IPS-15b (cell line): ENCODE data around the gene SESTD1.
"Not testable (repeated sequence)": the region's sequence is repeated elsewhere in the genome, so short reads cannot be mapped to it uniquely, and the experiment has no call there.

ENCODE experiments used
- H3K27me3 ChIP-seq: one replicate; pipeline ENCODE4 v1.6.1; 2013; ENCODE audit warnings: low read length; ENCODE audit not compliant: control insufficient read depth, insufficient read depth
- H3K36me3 ChIP-seq: one replicate; pipeline ENCODE4 v1.6.1; 2013; ENCODE audit warnings: low read length; ENCODE audit not compliant: control insufficient read depth, insufficient read depth
- H3K4me1 ChIP-seq: one replicate; pipeline ENCODE4 v1.6.1; 2013; ENCODE audit warnings: mild to moderate bottlenecking, low read length; ENCODE audit not compliant: control insufficient read depth, insufficient read depth
- H3K4me3 ChIP-seq: one replicate; pipeline ENCODE4 v1.5.1; 2013; ENCODE audit warnings: low read depth, low read length
- H3K9ac ChIP-seq: one replicate; pipeline ENCODE4 v1.6.1; 2013; ENCODE audit warnings: low read depth, mild to moderate bottlenecking, low read length
- H3K9me3 ChIP-seq: one replicate; pipeline ENCODE4 v1.6.1; 2013; ENCODE audit warnings: mild to moderate bottlenecking, low read length; ENCODE audit not compliant: control insufficient read depth, insufficient read depth

SESTD1 gene

DNA sequence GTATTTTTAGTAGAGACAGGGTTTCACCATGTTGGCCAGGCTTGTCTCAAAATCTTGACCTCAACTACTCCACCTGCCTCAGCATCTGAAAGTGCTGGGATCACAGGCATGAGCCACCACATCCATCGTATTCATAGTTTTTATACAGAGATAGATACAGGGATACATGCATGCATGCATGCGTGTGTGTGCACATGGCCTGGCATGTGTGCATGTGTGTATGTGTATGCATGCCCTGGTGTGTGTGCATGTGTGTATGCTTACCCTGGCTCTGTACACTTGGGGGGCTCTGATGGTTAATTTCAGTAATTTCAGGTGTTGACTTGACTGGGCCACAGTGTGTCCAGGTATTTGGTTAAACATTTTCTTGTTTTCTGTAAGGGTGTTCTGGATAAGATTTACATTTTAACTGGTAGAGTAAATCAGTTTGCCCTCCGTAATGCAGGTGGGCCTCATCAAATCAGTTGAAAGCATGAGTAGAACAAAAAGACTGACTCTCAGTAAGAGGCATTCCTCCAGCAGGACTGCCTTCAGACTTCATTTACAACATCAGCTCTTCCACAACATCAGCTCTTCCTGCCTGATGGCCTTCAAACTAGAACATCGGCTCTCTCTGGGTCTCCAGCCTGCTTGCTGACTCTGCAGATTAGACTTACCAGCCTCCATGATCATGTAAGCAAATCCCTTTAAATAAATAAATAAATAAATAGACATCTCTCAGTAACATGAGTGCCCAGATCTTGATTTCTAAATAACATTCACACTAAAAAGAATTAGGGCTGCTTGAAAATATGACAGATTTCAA is 30.8 kb downstream of the SESTD1 start:
- H3K36me3 ChIP-seq = no peaks in the 10 kb centered on the region

GRCh38 chr2:179233083-179233490 is 31.5 kb downstream of the SESTD1 start:
- no peaks in the 10 kb centered on the region for H3K27me3 ChIP-seq
- H3K9ac ChIP-seq = no peak overlapping the region
- H3K4me1 ChIP-seq = peaks cover 4% of the 10 kb centered on the region
- no peaks in the 10 kb centered on the region for H3K9me3 ChIP-seq
- no peaks in the 10 kb centered on the region for H3K36me3 ChIP-seq
- no peak overlapping the region for H3K4me3 ChIP-seq

More for the DNA sequence above, 30.8 kb downstream of the SESTD1 start:
- Histone ChIP-seq H3K9me3 (no peaks in the 10 kb centered on the region), H3K27me3 (no peaks in the 10 kb centered on the region), H3K4me3 (no peak overlapping the region), H3K9ac (no peak overlapping the region), H3K4me1 (peaks cover 4% of the 10 kb centered on the region)

GRCh38 chr2:179226961-179227259 is 37.7 kb downstream of the SESTD1 start:
- H3K9ac ChIP-seq = no peak overlapping the region
- peaks cover 6% of the 10 kb centered on the region for H3K4me1 ChIP-seq
- no peaks in the 10 kb centered on the region for H3K9me3 ChIP-seq

DNA sequence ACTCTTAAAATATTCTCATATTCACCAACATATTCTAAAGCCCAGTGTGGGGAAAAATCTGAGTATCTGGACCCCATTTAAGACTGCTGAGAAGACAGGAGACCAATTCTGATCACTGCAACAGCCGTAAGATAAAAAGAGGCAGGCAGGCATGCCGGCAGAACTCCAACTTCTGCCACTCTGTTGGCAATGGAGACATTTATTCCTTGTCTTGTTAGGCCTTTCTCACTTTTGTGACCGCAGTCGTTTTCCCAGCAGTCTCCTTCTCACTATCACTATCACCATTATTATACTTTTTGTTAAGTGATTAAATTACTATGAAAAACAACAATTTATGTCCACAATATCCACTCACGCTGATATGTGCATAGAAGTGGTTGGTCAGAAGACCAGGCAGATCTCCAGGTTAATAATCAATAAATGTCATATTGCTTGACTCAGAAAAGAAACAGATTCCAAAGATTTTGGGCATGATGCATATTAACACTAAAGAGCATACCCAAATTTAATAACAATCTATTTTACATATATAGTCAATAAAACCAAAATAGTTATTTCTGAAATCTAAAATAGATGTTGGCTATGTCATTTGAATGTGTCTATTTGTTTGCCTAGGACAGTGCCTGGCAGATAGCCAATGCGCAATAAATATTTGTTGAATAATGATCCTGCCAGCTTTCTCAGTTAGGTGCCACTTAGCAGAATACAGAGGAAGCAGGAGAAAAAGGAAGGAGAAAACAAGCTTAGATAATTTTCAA is 38.2 kb downstream of the SESTD1 start:
- no peaks in the 10 kb centered on the region for H3K36me3 ChIP-seq
- H3K27me3 ChIP-seq = no peaks in the 10 kb centered on the region
- H3K9me3 ChIP-seq = no peaks in the 10 kb centered on the region
- no peak overlapping the region for H3K4me3 ChIP-seq
- H3K9ac ChIP-seq = no peak overlapping the region
- H3K4me1 ChIP-seq = peaks cover 6% of the 10 kb centered on the region

More at GRCh38 chr2:179226961-179227259, 37.7 kb downstream of the SESTD1 start:
- Histone ChIP-seq H3K36me3 (no peaks in the 10 kb centered on the region), H3K27me3 (no peaks in the 10 kb centered on the region), H3K4me3 (no peak overlapping the region)

GRCh38 chr2:179224361-179224760 is 40.3 kb downstream of the SESTD1 start:
- Histone ChIP-seq H3K36me3 (no peaks in the 10 kb centered on the region), H3K4me1 (peaks cover 6% of the 10 kb centered on the region), H3K9ac (no peak overlapping the region), H3K27me3 (no peaks in the 10 kb centered on the region), H3K9me3 (no peaks in the 10 kb centered on the region), H3K4me3 (no peak overlapping the region)

GRCh38 chr2:179222076-179222475 is 42.6 kb downstream of the SESTD1 start:
- no peaks in the 10 kb centered on the region for H3K9me3 ChIP-seq
- H3K27me3 ChIP-seq = no peaks in the 10 kb centered on the region
- H3K36me3 ChIP-seq = no peaks in the 10 kb centered on the region
- H3K9ac ChIP-seq = no peak overlapping the region
- no peak overlapping the region for H3K4me3 ChIP-seq
- peaks cover 6% of the 10 kb centered on the region for H3K4me1 ChIP-seq

DNA sequence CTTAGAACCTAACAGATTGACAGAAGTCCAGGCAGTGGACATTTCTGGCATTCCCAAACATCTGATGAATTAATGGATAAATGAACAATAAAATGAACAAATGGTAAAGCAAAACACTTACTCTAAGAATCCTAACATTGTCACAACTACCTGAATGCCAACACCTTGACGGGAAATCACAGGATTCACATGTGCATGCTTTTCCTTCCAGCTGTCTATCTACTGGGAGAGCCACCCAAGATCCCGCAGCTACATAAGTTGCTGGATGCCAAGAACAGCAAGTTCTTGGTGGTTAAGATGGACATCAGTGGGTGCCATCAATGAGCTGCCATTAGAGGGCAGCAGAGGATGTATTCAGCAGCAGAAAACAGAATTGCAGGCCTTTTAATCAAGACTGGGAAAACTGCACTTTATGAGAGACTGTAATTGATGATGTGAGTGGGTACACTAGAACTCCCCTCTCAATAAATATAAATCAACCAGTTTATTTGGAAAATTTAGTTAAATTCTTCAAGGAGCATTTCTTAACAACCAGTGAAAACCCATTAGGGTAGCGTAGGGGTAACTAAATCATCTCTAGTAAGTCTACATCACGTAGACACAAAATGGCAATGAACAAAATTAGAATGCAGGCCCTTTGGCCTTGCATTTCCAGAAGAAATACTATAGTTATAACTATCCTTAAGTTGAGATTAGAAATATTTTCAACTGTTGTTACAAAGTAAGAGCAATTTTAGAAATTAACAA is 45.6 kb downstream of the SESTD1 start:
- Histone ChIP-seq H3K4me1 (no peaks in the 10 kb centered on the region), H3K9me3 (no peaks in the 10 kb centered on the region), H3K27me3 (no peaks in the 10 kb centered on the region)

DNA sequence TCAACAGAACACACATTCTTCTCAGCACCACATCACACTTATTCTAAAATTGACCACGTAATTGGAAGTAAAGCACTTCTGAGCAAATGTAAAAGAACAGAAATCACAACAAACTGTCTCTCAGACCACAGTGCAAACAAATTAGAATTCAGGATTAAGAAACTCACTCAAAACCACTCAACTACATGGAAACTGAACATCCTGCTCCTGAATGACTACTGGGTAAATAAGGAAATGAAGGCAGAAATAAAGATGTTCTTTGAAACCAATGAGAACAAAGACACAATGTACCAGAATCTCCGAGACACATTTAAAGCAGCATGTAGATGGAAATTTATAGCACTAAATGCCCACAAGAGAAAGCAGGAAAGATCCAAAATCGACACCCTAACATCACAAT is 50.0 kb downstream of the SESTD1 start:
- not testable (repeated sequence) for H3K9me3 ChIP-seq, H3K27me3 ChIP-seq

More for the DNA sequence above, 45.6 kb downstream of the SESTD1 start:
- H3K4me3 ChIP-seq = no peak overlapping the region
- no peak overlapping the region for H3K9ac ChIP-seq
- H3K36me3 ChIP-seq = no peaks in the 10 kb centered on the region

GRCh38 chr2:179211355-179211754 is 53.3 kb downstream of the SESTD1 start:
- Histone ChIP-seq H3K9ac (no peak overlapping the region), H3K36me3 (no peaks in the 10 kb centered on the region), H3K4me3 (no peak overlapping the region), H3K9me3 (no peaks in the 10 kb centered on the region), H3K27me3 (no peaks in the 10 kb centered on the region), H3K4me1 (no peaks in the 10 kb centered on the region)

More for the DNA sequence above, 50.0 kb downstream of the SESTD1 start:
- H3K4me1 ChIP-seq, H3K36me3 ChIP-seq, H3K4me3 ChIP-seq, H3K9ac ChIP-seq: not testable (repeated sequence)

DNA sequence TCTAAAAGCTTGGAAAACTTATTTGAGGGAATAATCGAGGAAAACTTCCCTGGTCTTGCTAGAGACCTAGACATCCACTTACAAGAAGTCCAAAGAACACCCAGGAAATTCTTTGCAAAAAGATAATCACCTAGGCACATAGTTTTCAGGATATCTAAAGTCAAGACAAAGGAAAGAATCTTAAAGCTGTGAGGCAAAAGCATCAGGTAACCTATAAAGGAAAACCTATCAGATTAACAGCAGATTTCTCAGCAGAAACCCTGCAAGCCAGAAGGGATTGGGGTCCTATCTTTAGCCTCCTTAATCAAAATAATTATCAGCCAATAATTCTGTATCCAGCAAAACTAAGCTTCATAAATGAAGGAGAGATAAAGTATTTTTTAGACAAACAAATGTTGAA is 56.4 kb downstream of the SESTD1 start:
- not testable (repeated sequence) for H3K9ac ChIP-seq, H3K4me3 ChIP-seq, H3K9me3 ChIP-seq, H3K27me3 ChIP-seq, H3K4me1 ChIP-seq, H3K36me3 ChIP-seq

- peaks cover 5% of the 10 kb centered on the region for H3K36me3 ChIP-seq
- no peak overlapping the region for H3K9ac ChIP-seq
- peaks cover 14% of the 10 kb centered on the region for H3K9me3 ChIP-seq
- H3K4me1 ChIP-seq = no peaks in the 10 kb centered on the region
- no peaks in the 10 kb centered on the region for H3K27me3 ChIP-seq
- no peak overlapping the region for H3K4me3 ChIP-seq
Measured at GRCh38 chr2:179207047-179207446, 57.6 kb downstream of the SESTD1 start.
